K562 (cell line): ENCODE measurements around the gene HTR4. TPM values are rescaled to one million over a fixed set of nuclear protein-coding genes. Genes with fewer than 3 reads are reported as not detected.
A peak's percentile ranks its signal among the peaks of the same experiment; 100 is the strongest.

Source experiments
- CC2D1A ChIP-seq: fragments of 450-650 bp; IDR thresholded peaks from 2 replicates; pipeline ENCODE4 v1.6.1; 2017; ENCODE audit warnings: mild to moderate bottlenecking
- CHD1 ChIP-seq: fragments of 200-600 bp; sonication (generic); IDR thresholded peaks from one replicate; pipeline ENCODE4 v1.6.1; 2012; ENCODE audit warnings: mild to moderate bottlenecking, moderate library complexity, low read length, inconsistent platforms
- DIDO1 ChIP-seq: fragments of 450-650 bp; IDR thresholded peaks from 2 replicates; pipeline ENCODE4 v1.6.1; 2016; ENCODE audit warnings: low read depth, missing biosample characterization, missing genetic modification characterization
- ETV5 ChIP-seq: sonication (generic); formaldehyde crosslinking; IDR thresholded peaks from 2 replicates; pipeline ENCODE4 v1.4.0; 2020; ENCODE audit warnings: low read depth, mild to moderate bottlenecking, missing genetic modification reagents
- FOXM1 ChIP-seq, 2 experiments: fragments of 450-650 bp in 1 of 2; sonication (generic) in 1 of 2; formaldehyde crosslinking in 1 of 2; IDR thresholded peaks; 2 replicates each; pipeline versions ENCODE4 v1.6.1 to v1.9.0; 2017 to 2022; ENCODE audit warnings: low read depth in 2 of 2, mild to moderate bottlenecking in 2 of 2, missing genetic modification reagents in 1 of 2, moderate library complexity in 1 of 2
- HMBOX1 ChIP-seq: sonication (generic); IDR thresholded peaks from 2 replicates; pipeline ENCODE4 v1.6.1; 2016
- HMG20A ChIP-seq: fragments of 450-650 bp; formaldehyde crosslinking; conservative IDR thresholded peaks from 2 replicates; pipeline ENCODE4 v1.4.0; 2020; ENCODE audit warnings: mild to moderate bottlenecking, mixed read lengths
- HNRNPK ChIP-seq: fragments of 200-400 bp; formaldehyde crosslinking; IDR thresholded peaks from one replicate; pipeline ENCODE4 v1.6.1; 2018; ENCODE audit warnings: mild to moderate bottlenecking, low read depth, low read length; ENCODE audit not compliant: poor library complexity, severe bottlenecking
- KHSRP ChIP-seq: fragments of 450-650 bp; IDR thresholded peaks from 2 replicates; pipeline ENCODE4 v1.6.1; 2017
- KLF10 ChIP-seq: fragments of 250-450 bp; sonication (Bioruptor Pico); IDR thresholded peaks from 2 replicates; pipeline ENCODE4 v1.6.1; 2021; ENCODE audit warnings: matching md5 sums
- MXI1 ChIP-seq: IDR thresholded peaks from 2 replicates; pipeline ENCODE4 v1.6.1; 2011; ENCODE audit warnings: low read depth, mild to moderate bottlenecking, improper control_type of control experiment, low read length
- NELFE ChIP-seq: IDR thresholded peaks from 2 replicates; pipeline ENCODE4 v1.6.1; 2011; ENCODE audit warnings: mild to moderate bottlenecking; ENCODE audit not compliant: insufficient read depth, insufficient read length
- NEUROD1 ChIP-seq: fragments of 150-350 bp; IDR thresholded peaks from 2 replicates; pipeline ENCODE4 v1.6.1; 2014; ENCODE audit warnings: borderline replicate concordance, low read length, low read depth; ENCODE audit not compliant: partially characterized antibody
- NFIC ChIP-seq: fragments of 450-650 bp; IDR thresholded peaks from 2 replicates; pipeline ENCODE4 v1.6.1; 2017; ENCODE audit warnings: mild to moderate bottlenecking, inconsistent platforms
- RERE ChIP-seq: sonication (generic); formaldehyde crosslinking; IDR thresholded peaks from 2 replicates; pipeline ENCODE4 v1.8.0; 2023; ENCODE audit warnings: missing genetic modification reagents, mild to moderate bottlenecking, borderline replicate concordance
- SAP30 ChIP-seq: fragments of 200-600 bp; sonication (generic); IDR thresholded peaks from 2 replicates; pipeline ENCODE4 v1.6.1; 2012; ENCODE audit warnings: borderline replicate concordance, low read depth, mild to moderate bottlenecking, moderate library complexity, low read length, control low read depth, inconsistent platforms; ENCODE audit not compliant: insufficient read depth, poor library complexity, severe bottlenecking
- SFPQ ChIP-seq: fragments of 200-400 bp; formaldehyde crosslinking; IDR thresholded peaks from 2 replicates; pipeline ENCODE4 v1.6.1; 2017; ENCODE audit warnings: mild to moderate bottlenecking, low read depth, low read length, moderate library complexity
- SLC30A9 ChIP-seq: fragments of 250-450 bp; sonication (Bioruptor Pico); IDR thresholded peaks from 2 replicates; pipeline ENCODE4 v1.8.0; 2022; ENCODE audit warnings: mild to moderate bottlenecking, moderate library complexity
- SREBF1 ChIP-seq: fragments of 150-350 bp; IDR thresholded peaks from 2 replicates; pipeline ENCODE4 v1.6.1; 2014; ENCODE audit warnings: antibody characterized with exemption, low read depth, low read length, borderline replicate concordance
- SRSF7 ChIP-seq: fragments of 200-400 bp; formaldehyde crosslinking; optimal IDR thresholded peaks from 2 replicates; pipeline ENCODE3; 2017; ENCODE audit warnings: mild to moderate bottlenecking, low read depth, low read length
- ZNF217 ChIP-seq: sonication (generic); formaldehyde crosslinking; IDR thresholded peaks from 2 replicates; pipeline ENCODE4 v1.8.0; 2022; ENCODE audit warnings: mild to moderate bottlenecking, missing genetic modification reagents
- ZNF23 ChIP-seq: fragments of 250-450 bp; sonication (Bioruptor Pico); IDR thresholded peaks from 2 replicates; pipeline ENCODE4 v1.4.0; 2020; ENCODE audit warnings: mild to moderate bottlenecking
- polyA plus RNA-seq, 8 experiments: library from polyadenylated mRNA; depleted of rRNA in 4 of 8; stranded (reverse) in 5 of 8; unstranded in 3 of 8; fragments of >200 nt; fragmentation: Nextera tagmentation in 2 of 8; fragmentation: Illumina TruSeq in 1 of 8; extraction: Ambion mirVana in 2 of 8; extraction: Trizol in 1 of 8; gene quantifications; 2 replicates each; pipeline versions ENCODE4 v1.2.1 to v1.2.3, GENCODE V29; 2011 to 2014; ENCODE audit warnings: inconsistent platforms in 1 of 8, missing spikeins in 1 of 8
- total RNA-seq, 7 experiments: library from RNA; depleted of rRNA in 6 of 7; stranded (reverse); fragments of >200 nt in 6 of 7; fragmentation: Illumina TruSeq in 2 of 7; extraction: Trizol in 2 of 7; gene quantifications; 2 replicates each; pipeline versions ENCODE4 v1.2.1 to v1.2.3, GENCODE V29; 2011 to 2021; ENCODE audit warnings: low replicate concordance in 1 of 7

The HTR4 gene
- total and polyA plus RNA-seq, 9 of the 15 experiments (the other 6 are each of a cell fraction or from before 2014, with no cell fraction given) = 0.13 TPM; not detected in 8

GRCh38 chr5:148574167-148574566 lies 80.2 kb downstream of the HTR4 start (continued):
- TF ChIP-seq NEUROD1 (no peak), RERE (CRISPR knock-in tag) (no peak), ZNF217 (no peak), MXI1 (no peak), SFPQ (no peak), HNRNPK (no peak), SREBF1 (no peak), SLC30A9 (CRISPR knock-in tag) (no peak), KLF10 (CRISPR knock-in tag) (no peak), KHSRP (no peak), DIDO1 (tag) (no peak), NFIC (0 out of 2 replicates have a peak, but pooled peaks have one; percentile 18), SRSF7 (no peak), CC2D1A (no peak), ZNF23 (CRISPR knock-in tag) (no peak), SAP30 (no peak), HMBOX1 (no peak), HMG20A (no peak), CHD1 (no peak), ETV5 (CRISPR knock-in tag) (no peak), NELFE (no peak), FOXM1 (IDR thresholded peaks at IDR 0.05; ENCODE audit: low read depth) (peak; percentile 98), FOXM1 (CRISPR knock-in tag; IDR thresholded peaks at IDR 0.05; ENCODE audit: low read depth) (0 out of 2 replicates have a peak, but pooled peaks have one; percentile 76)
